Measurements from ENCODE around the gene FRG2B.
"Not testable (repeated sequence)": the region's sequence is repeated elsewhere in the genome, so short reads cannot be mapped to it uniquely, and the experiment has no call there.

The FRG2B gene

GRCh38 chr10:133592716-133593115 lies 33.9 kb downstream of the FRG2B start:
- no peak for DNase-seq

- DNase-seq, result no peak
Measured at GRCh38 chr10:133590970-133591359, 35.6 kb downstream of the FRG2B start.

GRCh38 chr10:133590226-133590969 lies 36.2 kb downstream of the FRG2B start:
- no peak for DNase-seq

GRCh38 chr10:133577037-133577436 lies 49.6 kb downstream of the FRG2B start:
- DNase-seq, result not testable (repeated sequence)
